Measurements from ENCODE around the gene PIK3C2B.
A peak's percentile ranks its signal among the peaks of the same experiment; 100 is the strongest.

Gene PIK3C2B

GRCh38 chr1:204445860-204446412, 48.7 kb downstream of the PIK3C2B start:
- no peak for TF ChIP-seq POLR2A (IDR thresholded peaks at IDR 0.05; ENCODE audit: low read depth, low read length)
- no peak for FAIRE-seq

More at GRCh38 chr1:204445860-204446412, 48.7 kb downstream of the PIK3C2B start:
- DNase-seq (ENCODE audit: insufficient read length, low spot score): peak; percentile 51
